Erythroblast (primary cell): ENCODE data around the gene PTPRM.

Source experiments
- GATA1 ChIP-seq: IDR thresholded peaks from 2 replicates; pipeline ENCODE4 v1.6.1; 2011; ENCODE audit warnings: low read depth, mild to moderate bottlenecking, control low read depth, low read length, moderate library complexity
- POLR2A ChIP-seq: IDR thresholded peaks from 2 replicates; pipeline ENCODE4 v1.6.1; 2011; ENCODE audit warnings: mild to moderate bottlenecking, low read length

- no peak for TF ChIP-seq POLR2A
- no peak for TF ChIP-seq GATA1
These were observed 806.4 kb downstream of the PTPRM start for GRCh38 chr18:8373486-8373885.
